OCI-LY1 (cell line): ENCODE results near the gene SERPINA6.

Source experiments
- H2AFZ ChIP-seq: fragments of 200-600 bp; sonication (generic), shearing (Covaris generic); 2 replicates; pipeline ENCODE4 v1.6.0; 2014; ENCODE audit warnings: antibody characterized with exemption, mild to moderate bottlenecking, low read length
- H3F3A ChIP-seq: fragments of 200-600 bp; sonication (generic), shearing (Covaris generic); 2 replicates; pipeline ENCODE4 v1.6.0; 2014; ENCODE audit warnings: mild to moderate bottlenecking, antibody characterized with exemption, low read length, moderate library complexity; ENCODE audit not compliant: insufficient read depth
- H3K27ac ChIP-seq: fragments of 200-600 bp; sonication (generic); 2 replicates; pipeline ENCODE4 v1.5.1; 2014; ENCODE audit warnings: low read length, mixed run types, mild to moderate bottlenecking, low read depth; ENCODE audit not compliant: poor library complexity, severe bottlenecking
- H3K27me3 ChIP-seq: fragments of 200-600 bp; sonication (generic); 2 replicates; pipeline ENCODE4 v1.6.0; 2014; ENCODE audit warnings: antibody characterized with exemption, mild to moderate bottlenecking, low read length, moderate library complexity; ENCODE audit not compliant: insufficient read depth
- H3K36me3 ChIP-seq: fragments of 200-600 bp; sonication (generic); 2 replicates; pipeline ENCODE4 v1.6.1; 2014; ENCODE audit warnings: mild to moderate bottlenecking, antibody characterized with exemption, low read length, moderate library complexity, mixed read lengths; ENCODE audit not compliant: insufficient read depth
- H3K4me1 ChIP-seq: fragments of 200-600 bp; sonication (generic); 2 replicates; pipeline ENCODE4 v1.5.1; 2014; ENCODE audit warnings: mild to moderate bottlenecking, low read length, moderate library complexity; ENCODE audit not compliant: insufficient read depth, severe bottlenecking
- H3K4me2 ChIP-seq: fragments of 200-600 bp; sonication (generic), shearing (Covaris generic); 2 replicates; pipeline ENCODE4 v1.6.1; 2014; ENCODE audit warnings: low read length
- H3K4me3 ChIP-seq: fragments of 200-600 bp; sonication (generic); 2 replicates; pipeline ENCODE4 v1.5.1; 2014; ENCODE audit warnings: low read length, low read depth, mild to moderate bottlenecking, mixed read lengths; ENCODE audit not compliant: poor library complexity, severe bottlenecking
- H3K79me2 ChIP-seq: fragments of 200-600 bp; shearing (Covaris generic); 2 replicates; pipeline ENCODE4 v1.6.1; 2016; ENCODE audit warnings: mixed run types, low read length, mixed read lengths; ENCODE audit not compliant: insufficient read depth
- H3K9ac ChIP-seq: fragments of 200-600 bp; sonication (generic), shearing (Covaris generic); 2 replicates; pipeline ENCODE4 v1.6.1; 2014; ENCODE audit warnings: mild to moderate bottlenecking, low read length, mixed read lengths
- H3K9me2 ChIP-seq: fragments of 200-600 bp; sonication (generic), shearing (Covaris generic); 2 replicates; pipeline ENCODE4 v1.6.1; 2014; ENCODE audit warnings: low read depth, mild to moderate bottlenecking, low read length, mixed read lengths
- H3K9me3 ChIP-seq: fragments of 200-600 bp; shearing (Covaris generic); 2 replicates; pipeline ENCODE4 v1.6.1; 2014; ENCODE audit warnings: low read length, mixed read lengths
- H4K20me1 ChIP-seq: fragments of 200-600 bp; sonication (generic), shearing (Covaris generic); 2 replicates; pipeline ENCODE4 v1.6.0; 2016; ENCODE audit warnings: mild to moderate bottlenecking, low read length; ENCODE audit not compliant: insufficient read depth
- CTCF ChIP-seq: fragments of 200-600 bp; sonication (generic), shearing (Covaris generic); IDR thresholded peaks from 2 replicates; pipeline ENCODE4 v1.5.1; 2017; ENCODE audit warnings: mild to moderate bottlenecking, antibody characterized with exemption, low read length, moderate library complexity, mixed read lengths
- EZH2 ChIP-seq: fragments of 200-600 bp; sonication (generic), shearing (Covaris generic); IDR thresholded peaks from 2 replicates; pipeline ENCODE4 v1.8.0; 2017; ENCODE audit warnings: borderline replicate concordance, mixed run types, mild to moderate bottlenecking, antibody characterized with exemption, low read length, moderate library complexity, mixed read lengths

Gene SERPINA6

GRCh38 chr14:94293578-94293924 lies 29.6 kb downstream of the SERPINA6 start:
- Histone ChIP-seq H3K9me2 (no peaks in the 10 kb centered on the region), H3K9ac (no peak overlapping the region), H4K20me1 (no peaks in the 10 kb centered on the region), H3K36me3 (no peaks in the 10 kb centered on the region), H3K4me2 (no peak overlapping the region), H3K9me3 (no peaks in the 10 kb centered on the region), H2AFZ (no peak overlapping the region), H3K4me1 (no peaks in the 10 kb centered on the region), H3K4me3 (no peak overlapping the region), H3K79me2 (no peaks in the 10 kb centered on the region), H3K27ac (no peak overlapping the region), H3F3A (no peaks in the 10 kb centered on the region), H3K27me3 (no peaks in the 10 kb centered on the region; the same call in 1 of the 2 replicates)
- TF ChIP-seq CTCF: no peak
- no peak for TF ChIP-seq EZH2

- Histone ChIP-seq H3K4me2 (no peak within 1 kb of the TSS), H3K27ac (no peak within 1 kb of the TSS), H3K36me3 (no peaks in the 10 kb centered on the region), H3K4me1 (no peaks in the 10 kb centered on the region), H2AFZ (no peak within 1 kb of the TSS), H3K9ac (no peak within 1 kb of the TSS), H4K20me1 (no peaks in the 10 kb centered on the region), H3K9me2 (no peaks in the 10 kb centered on the region), H3K79me2 (no peaks in the 10 kb centered on the region), H3F3A (no peaks in the 10 kb centered on the region), H3K9me3 (no peaks in the 10 kb centered on the region), H3K27me3 (no peaks in the 10 kb centered on the region; the same call in 1 of the 2 replicates), H3K4me3 (no peak within 1 kb of the TSS)
- TF ChIP-seq CTCF (no peak), EZH2 (no peak)
Measured at GRCh38 chr14:94292872-94293577, 30.1 kb downstream of the SERPINA6 start, which contains the start of gene SERPINA10. TSS of gene SERPINA10 (minus strand) at chr14:94293268. CDS start at chr14:94290593, 2,675 bp downstream.

GRCh38 chr14:94292526-94292871 lies 30.6 kb downstream of the SERPINA6 start:
- Histone ChIP-seq H3K4me3 (no peak overlapping the region), H3K27ac (no peak overlapping the region), H3K36me3 (no peaks in the 10 kb centered on the region), H3K27me3 (no peaks in the 10 kb centered on the region; the same call in 1 of the 2 replicates), H3K9ac (no peak overlapping the region), H3K4me1 (no peaks in the 10 kb centered on the region), H4K20me1 (no peaks in the 10 kb centered on the region), H3K9me3 (no peaks in the 10 kb centered on the region), H3F3A (no peaks in the 10 kb centered on the region), H3K9me2 (no peaks in the 10 kb centered on the region), H3K79me2 (no peaks in the 10 kb centered on the region), H2AFZ (no peak overlapping the region), H3K4me2 (no peak overlapping the region)
- TF ChIP-seq EZH2 (no peak), CTCF (no peak)
